Ramos (cell line): Measurements from ENCODE around the gene BRINP3.

Source experiments
- in situ Hi-C: fragments of 300-500 bp; cut with MboI; formaldehyde crosslinking; loops from one replicate; pipeline ENCODE4 v1.14.3; 2022; ENCODE audit warnings: low sequenced_read_pairs; ENCODE audit not compliant: unreplicated experiment

BRINP3 gene

DNA sequence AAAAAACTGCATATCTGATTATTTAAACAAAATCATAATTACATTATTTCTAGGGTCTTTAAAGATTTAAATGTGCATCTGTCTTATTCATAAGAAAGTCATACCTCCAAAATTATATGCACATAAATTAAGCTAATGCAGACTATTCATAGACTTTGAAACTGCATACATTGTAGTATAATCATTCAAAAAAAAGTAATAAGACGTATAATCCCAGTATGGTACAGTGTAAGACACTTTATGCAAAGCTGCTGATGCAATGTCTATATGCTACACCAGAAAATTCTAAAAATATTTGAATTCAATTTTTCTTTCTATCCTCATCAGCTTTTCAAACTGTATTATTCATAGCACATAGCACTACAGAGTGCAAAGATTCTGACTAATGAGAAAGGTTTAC lies 22.0 kb downstream of the BRINP3 start:
- in situ Hi-C loops = no loop called here

- in situ Hi-C loops = no loop called here
Observed at GRCh38 chr1:190453550-190453949, 24.1 kb downstream of the BRINP3 start.

DNA sequence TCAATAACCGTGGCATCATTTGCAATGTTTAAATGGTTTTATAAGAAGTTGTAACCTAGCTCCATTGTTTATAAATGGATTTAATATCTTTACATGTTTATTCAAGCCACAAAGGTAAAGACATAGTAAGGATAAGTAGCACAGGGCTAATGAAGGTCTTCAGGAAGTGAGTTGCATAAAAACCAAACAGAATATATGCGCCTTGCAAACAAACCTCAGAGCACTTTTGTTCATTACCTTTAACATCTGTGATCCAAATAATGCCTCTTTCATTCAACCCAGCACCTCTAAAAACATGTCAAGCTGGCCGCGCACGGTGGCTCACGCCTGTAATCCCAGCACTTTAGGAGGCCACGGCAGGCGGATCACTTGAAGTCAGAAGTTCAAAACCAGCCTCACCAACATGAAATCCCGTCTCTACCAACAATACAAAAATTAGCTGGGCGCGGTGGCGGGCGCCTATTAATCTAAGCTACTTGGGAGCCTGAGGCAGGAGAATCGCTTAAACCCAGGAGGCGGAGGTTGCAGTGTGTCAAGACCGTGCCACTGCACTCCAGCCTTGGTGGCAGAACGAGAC lies 25.3 kb downstream of the BRINP3 start:
- in situ Hi-C loops = no loop called here

DNA sequence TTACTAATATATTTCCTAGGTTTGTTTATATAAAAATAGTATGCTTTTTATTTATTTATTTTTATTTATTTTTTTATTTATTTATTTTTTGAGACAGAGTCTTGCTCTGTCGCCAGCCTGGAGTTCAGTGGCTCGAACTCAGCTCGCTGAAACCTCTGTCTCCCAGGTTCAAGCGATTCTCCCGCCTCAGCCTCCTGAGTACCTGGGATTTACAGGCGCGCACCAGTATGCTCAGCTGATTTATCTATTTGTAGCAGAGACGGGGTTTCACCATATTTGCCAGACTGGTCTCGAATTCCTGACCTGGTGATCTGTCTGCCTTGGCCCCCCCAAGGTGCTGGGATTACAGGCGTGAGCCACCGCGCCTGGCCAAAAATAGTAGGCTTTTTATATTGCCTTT lies 33.2 kb downstream of the BRINP3 start:
- in situ Hi-C loops = no loop called here

DNA sequence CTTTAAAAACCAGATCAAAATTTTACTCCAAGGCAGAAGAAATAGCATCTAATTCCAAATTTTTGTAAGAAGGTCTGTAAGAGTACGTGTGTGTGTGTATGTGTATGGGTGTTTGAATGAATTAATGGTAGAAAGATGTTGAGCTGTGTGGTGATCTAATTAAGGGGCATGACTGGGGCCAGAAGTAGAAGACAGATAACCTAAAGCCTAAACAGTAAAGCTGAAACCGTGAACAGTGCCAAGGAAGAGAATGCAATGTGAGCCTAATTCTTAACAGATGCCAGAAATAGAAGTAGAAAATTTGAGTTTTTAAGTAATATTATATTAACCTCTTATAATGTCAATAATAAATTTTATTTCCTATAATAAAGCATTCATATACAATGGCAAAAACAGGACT lies 38.2 kb downstream of the BRINP3 start:
- in situ Hi-C loops = no loop called here

- in situ Hi-C loops = no loop called here
Observed at GRCh38 chr1:190436615-190437014, 41.0 kb downstream of the BRINP3 start.

DNA sequence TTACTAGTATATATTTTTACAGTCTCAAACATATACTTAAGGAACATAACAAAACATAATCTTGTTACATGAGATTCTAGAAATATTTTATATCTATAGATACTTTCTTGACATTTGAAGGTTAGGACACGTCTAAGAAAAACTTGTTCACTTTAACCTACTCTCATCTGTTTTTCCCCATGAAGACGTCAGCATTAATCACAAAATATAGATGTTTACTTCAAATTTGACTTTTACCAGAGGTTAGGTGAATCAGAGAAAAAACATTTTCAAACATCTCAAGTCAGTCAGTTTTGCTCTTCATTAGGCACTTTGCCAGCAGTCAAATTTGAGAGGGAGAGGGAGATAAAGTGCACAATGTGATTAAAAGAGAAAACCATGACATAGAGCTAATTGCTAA lies 47.7 kb downstream of the BRINP3 start:
- in situ Hi-C loops = no loop called here

GRCh38 chr1:190429141-190429540 lies 48.5 kb downstream of the BRINP3 start:
- in situ Hi-C loops = no loop called here

DNA sequence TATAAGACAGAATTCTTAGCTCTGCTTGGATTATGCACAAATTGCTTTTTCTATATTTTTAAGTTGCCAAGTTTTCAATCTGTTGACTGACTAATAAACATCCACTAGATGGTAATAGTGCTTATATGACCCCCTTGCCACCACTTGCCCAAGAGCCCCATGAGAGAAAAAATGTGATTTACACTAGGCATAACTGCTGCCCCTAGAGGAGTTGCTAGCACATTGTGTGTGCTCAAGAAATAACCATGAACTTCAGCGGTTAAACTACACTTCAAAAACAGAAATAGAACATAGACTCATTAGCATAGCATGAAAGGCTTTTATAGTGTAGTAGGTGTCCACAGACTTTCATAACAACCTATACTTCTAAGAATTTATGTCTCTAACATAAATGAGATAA lies 61.4 kb downstream of the BRINP3 start:
- in situ Hi-C loops = no loop called here

GRCh38 chr1:190413142-190413541 lies 64.5 kb downstream of the BRINP3 start:
- in situ Hi-C loops = no loop called here

GRCh38 chr1:190403402-190403801 lies 74.3 kb downstream of the BRINP3 start:
- in situ Hi-C loops = no loop called here

DNA sequence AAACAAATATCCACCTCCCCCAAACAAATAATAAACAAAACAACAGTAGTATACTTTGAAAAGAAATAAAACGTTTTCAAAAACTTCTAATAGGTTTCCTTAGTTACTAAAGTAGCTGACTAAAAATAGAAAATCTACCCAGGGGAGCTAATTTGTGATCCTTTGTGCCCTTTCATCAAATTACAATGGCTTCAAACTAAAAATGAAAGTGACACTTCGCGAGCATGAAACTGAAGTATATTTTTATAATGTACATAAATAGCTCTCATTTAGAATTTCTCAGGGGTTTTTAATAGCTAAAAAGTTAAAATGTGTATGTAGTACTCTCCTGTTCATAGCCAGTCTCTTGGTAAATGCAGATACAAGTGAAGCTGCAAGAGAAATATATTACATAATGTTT lies 78.4 kb downstream of the BRINP3 start:
- in situ Hi-C loops = no loop called here

DNA sequence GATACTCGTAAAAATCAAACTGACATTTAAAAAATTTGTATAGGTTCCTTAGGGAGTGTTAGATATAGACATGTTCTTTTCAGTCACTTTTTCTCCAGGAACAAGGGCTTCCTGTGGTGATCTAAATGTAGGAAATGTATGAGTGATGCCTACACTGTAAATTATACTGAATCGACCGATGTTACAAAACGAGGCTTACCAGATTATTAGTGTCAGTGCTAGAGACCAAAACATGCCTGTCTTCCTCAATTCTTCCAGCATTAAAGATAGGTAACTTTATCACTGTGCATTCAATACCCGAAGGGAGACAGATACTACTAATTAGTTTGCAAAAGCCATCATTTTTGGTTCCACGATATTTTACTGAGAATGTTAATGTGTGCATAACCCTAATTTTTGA lies 86.1 kb downstream of the BRINP3 start:
- in situ Hi-C loops = no loop called here

- in situ Hi-C loops = no loop called here
Observed at GRCh38 chr1:190377991-190378390, 99.7 kb downstream of the BRINP3 start.

DNA sequence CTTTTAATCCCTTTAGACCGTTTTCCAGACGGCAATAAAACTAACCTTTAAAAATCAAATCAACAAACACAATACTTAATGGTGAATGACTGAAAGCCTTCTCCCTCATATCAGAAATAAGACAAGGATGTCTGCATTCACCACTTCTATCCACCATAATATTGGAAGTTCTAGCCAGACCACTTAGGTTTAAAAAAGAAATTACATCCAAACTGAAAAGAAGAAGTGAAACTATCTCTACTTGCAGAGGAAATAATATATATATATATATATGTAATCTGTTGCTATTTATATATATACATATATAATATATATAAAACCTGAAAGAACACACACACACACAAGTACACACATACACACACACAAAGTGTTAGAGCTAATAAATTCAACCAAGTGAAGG lies 100.4 kb downstream of the BRINP3 start:
- in situ Hi-C loops = no loop called here

- in situ Hi-C loops = no loop called here
Observed at GRCh38 chr1:190376044-190376443, 101.6 kb downstream of the BRINP3 start.

GRCh38 chr1:190373705-190374336 lies 103.8 kb downstream of the BRINP3 start:
- in situ Hi-C loops = no loop called here

DNA sequence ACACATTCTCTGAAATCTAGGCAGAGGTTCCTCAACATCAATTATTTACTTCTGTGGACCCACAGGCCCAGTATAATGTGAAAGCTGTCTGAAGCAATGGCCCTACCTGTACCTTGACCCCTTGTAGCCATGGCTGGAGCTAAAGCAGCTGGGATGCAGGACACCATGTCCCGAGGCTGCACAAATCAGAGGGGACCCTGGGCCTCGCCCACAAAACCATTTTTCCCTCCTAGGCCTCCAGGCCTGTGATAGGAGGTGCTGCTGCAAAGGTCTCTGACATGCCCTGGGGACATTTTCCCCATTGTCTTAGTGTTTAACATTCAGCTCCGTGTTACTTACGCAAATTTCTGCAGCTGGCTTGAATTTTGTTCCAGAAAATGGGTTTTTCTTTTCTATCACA lies 110.5 kb downstream of the BRINP3 start:
- in situ Hi-C loops = no loop called here

- in situ Hi-C loops = no loop called here
Observed at GRCh38 chr1:190365283-190365682, 112.4 kb downstream of the BRINP3 start.

GRCh38 chr1:190353538-190354101 lies 124.0 kb downstream of the BRINP3 start:
- in situ Hi-C loops = no loop called here

GRCh38 chr1:190344454-190344853 lies 133.2 kb downstream of the BRINP3 start:
- in situ Hi-C loops = no loop called here

DNA sequence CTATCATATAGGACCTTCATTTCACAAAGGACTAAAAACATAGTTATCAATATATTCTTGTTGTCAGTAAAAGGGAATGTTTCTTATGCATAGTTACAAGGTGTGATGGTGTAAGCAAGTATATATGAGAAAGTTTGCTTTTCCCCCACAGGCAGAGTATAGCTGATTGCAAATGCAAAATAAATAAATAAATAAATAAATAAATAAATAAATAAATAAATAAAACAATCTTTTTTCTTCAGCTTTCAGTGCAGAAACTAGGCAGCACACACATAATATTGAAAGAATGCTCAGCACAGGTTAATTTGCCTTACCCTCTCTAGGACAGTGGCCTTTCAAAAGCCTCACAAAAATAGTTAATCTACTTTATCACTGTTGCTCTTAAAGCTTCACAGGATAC lies 138.8 kb downstream of the BRINP3 start:
- in situ Hi-C loops = no loop called here
